HG03108 (cell line): ENCODE results near the gene TUBGCP3.
A peak's percentile ranks its signal among the peaks of the same experiment; 100 is the strongest.
"Not testable (repeated sequence)": the region's sequence is repeated elsewhere in the genome, so short reads cannot be mapped to it uniquely, and the experiment has no call there.

ENCODE experiments used
- ATAC-seq: cut with Tn5 transposase; IDR thresholded peaks from one replicate; pipeline ENCODE4 v1.9.1; 2021; ENCODE audit warnings: moderate library complexity; ENCODE audit not compliant: unreplicated experiment

The TUBGCP3 gene, protein sequence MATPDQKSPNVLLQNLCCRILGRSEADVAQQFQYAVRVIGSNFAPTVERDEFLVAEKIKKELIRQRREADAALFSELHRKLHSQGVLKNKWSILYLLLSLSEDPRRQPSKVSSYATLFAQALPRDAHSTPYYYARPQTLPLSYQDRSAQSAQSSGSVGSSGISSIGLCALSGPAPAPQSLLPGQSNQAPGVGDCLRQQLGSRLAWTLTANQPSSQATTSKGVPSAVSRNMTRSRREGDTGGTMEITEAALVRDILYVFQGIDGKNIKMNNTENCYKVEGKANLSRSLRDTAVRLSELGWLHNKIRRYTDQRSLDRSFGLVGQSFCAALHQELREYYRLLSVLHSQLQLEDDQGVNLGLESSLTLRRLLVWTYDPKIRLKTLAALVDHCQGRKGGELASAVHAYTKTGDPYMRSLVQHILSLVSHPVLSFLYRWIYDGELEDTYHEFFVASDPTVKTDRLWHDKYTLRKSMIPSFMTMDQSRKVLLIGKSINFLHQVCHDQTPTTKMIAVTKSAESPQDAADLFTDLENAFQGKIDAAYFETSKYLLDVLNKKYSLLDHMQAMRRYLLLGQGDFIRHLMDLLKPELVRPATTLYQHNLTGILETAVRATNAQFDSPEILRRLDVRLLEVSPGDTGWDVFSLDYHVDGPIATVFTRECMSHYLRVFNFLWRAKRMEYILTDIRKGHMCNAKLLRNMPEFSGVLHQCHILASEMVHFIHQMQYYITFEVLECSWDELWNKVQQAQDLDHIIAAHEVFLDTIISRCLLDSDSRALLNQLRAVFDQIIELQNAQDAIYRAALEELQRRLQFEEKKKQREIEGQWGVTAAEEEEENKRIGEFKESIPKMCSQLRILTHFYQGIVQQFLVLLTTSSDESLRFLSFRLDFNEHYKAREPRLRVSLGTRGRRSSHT

DNA sequence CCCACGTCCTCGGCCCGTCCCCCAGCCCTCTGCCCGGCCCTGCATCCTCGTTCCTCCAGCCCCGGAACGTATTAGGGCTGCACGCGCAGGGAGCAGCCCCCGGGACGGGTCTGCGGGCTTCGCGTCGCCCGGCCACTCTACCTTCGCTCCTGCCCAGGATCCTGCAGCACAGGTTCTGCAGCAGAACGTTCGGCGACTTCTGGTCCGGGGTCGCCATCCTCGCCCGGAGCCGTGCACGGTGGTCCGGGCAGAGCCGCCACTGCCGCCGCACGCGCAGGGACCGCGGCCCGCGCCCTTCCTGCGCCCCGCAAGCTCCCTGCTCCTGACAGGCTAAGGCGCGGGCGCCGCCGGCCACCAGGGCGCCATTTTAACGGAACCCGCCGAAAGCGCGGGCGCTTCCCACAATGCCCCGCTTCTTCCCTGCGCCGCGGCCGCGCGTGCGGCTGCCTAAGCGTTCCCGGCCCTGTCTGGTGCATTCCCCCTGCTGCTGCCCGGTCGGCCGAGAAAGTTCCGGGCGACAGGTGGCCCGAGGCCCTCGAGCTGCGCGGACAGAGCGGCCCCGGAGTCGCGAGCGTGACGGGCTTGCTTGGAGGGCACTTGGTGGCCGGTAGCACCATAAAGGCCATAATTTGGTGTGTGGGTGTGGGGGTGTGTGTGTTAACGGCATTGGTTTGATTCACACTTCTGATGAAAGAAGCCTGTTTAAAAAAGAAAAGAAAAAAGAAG lies at the start of gene TUBGCP3:
Gene TUBGCP3, minus strand, starts transcription at position 390 of the 726 bp plus-strand sequence. Its CDS starts 173 bp downstream, at position 217.
- ATAC-seq = peak; percentile 81

DNA sequence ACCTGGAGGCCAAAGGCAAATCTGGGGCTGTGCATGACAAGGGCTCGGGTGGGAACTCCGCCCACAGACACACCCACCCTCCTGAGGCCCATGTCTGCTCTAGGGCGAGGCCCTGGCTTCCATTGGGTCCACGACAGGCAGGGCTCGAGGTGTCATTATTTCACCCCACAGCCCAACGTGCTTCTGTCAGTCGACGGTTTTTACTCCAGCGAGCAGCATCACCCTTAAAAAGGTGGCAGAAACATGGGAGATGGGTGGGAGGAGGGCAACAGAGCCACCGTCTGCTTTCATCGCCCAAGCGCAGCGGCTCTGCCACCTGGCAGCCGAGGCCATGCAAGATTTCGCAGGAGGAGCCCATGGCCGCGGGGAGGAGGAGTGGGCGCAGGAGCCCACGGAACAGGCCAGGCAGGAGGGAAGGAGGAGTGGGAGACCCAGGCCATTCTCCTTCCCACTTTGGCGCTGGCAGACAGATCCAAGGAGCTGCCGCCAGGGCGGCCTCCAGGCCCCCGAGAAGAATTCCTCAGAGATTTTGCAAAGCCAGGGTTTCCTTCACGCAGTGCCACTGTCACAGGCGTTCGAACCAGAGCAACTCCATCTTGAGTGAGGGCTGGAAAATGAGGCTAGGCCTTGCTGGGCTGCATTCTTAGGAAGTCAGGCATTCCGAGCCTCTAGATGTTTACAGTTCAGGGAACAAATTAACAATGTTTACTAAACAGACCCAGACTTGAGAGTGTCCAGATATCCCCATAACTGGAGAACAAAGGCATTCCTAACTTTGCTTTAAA lies 49.3 kb upstream of the TUBGCP3 start:
- no peak for ATAC-seq

DNA sequence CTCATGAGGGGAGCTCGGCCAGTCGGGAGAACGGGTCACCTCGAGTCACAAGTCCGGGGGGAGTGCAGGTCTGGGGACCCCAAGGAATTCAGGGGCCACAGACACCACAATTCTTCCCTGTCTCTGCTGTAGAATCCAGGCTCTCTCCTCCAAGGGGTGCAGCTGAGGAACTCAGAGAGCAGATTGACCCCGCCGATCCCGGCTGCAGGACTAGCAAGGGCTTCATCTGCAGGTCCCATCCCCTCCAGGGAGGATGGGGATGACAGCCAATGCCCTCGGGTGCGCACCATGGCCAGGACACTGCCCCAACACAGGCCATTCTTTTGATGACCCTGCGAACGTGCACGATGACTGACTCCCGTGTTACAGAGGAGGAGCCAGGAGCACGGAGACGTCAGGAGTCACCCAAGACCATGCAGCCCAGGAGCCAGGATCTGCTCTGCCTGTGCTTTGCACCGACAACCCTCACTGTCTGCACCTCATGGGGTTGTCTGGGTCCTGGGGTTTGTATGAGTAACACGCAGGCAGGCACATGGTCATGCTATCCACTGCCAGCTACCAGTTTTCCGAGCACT lies 48.5 kb upstream of the TUBGCP3 start:
- no peak for ATAC-seq

DNA sequence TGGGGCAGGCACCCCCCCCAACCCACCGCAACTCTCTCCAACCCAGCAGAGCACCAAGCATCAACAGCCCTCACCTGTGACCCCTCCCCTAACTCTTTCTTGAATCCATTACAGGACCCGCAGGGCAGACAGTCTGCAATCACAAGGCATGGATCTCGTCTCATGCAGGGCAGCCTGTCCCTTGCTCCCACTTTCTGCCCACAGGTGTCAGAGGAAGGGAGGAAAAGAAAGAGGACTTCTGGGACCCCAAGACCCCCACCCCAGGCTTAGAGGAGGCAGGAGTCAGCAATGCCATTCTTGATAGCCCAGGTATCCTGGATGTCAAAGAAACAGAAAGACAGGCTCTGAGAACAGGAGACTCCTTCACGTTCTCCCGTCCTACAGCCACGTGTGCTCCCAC lies 47.4 kb upstream of the TUBGCP3 start:
- ATAC-seq = no peak

DNA sequence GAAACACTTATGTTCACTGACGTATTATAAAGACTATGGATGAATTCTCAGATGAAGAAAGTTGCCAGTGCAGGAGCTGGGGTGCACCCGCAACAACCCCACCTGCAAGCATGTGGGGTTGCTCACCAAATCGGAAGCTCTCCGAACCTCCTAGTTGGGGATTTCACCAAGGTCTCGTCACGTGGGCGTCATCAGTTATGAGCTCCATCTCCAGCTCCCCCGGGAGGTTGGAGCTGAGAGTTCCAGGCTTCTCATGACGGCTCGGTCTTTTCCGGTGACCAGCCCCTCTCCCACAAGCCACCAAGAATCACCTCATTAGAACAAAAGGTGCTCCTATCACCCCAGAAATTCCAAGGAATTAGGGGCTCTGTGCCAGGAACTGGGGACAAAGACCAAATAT lies 46.1 kb upstream of the TUBGCP3 start:
- ATAC-seq = no peak

DNA sequence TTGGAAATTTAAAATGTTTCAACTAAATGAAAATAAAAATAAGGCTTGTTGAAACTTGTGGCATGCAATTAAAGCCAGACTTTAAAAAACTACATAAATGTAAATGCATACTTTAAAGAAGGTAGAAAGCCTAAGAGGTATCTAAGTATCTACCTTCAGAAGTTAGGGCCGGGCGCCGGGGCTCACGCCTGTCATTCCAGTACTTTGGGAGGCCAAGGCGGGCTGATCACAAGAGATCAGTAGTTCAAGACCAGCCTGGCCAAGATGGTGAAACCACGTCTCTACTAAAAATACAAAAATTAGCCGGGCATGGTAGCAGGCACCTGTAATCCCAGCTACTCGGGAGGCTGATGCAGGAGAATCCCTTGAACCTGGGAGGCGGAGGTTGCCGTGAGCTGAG lies 42.3 kb upstream of the TUBGCP3 start:
- ATAC-seq = not testable (repeated sequence)

DNA sequence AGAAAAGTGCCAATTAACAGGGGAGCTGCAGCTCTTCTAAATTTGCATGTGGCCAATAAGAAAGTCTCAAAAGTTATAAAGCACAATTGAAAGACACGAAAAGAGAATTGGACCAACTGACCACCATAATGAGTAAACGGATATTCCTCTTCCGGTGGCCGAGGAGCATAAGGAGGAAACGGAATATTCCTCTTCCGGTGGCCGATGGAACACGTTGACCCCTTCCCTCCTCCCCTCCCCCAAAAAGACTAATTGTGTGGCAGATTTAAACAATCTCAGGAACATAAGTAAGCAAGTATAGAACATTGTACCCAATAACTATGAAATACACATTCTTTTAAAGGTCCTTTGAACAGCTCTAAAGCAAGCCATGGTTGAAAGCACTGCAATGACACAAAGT lies 41.2 kb upstream of the TUBGCP3 start:
- no peak for ATAC-seq

DNA sequence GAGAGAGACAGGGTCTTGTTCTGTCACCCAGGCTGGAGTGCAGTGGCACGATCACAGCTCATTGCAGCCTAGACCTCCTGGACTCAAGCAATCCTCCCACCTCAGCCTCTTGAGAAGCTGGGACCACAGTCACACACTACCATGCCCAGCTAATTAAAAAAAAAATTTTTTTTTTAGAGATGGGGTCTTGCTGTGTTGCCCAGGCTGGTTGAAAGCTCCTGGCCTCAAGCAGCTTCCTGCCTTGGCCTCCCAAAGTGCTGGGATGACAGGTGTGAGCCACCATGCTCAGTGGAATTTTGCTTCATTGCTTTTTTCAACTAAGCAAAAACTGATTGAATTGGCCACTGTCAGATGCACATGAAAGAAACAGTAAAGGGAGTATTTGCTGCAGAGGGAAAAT lies 39.7 kb upstream of the TUBGCP3 start:
- not testable (repeated sequence) for ATAC-seq

DNA sequence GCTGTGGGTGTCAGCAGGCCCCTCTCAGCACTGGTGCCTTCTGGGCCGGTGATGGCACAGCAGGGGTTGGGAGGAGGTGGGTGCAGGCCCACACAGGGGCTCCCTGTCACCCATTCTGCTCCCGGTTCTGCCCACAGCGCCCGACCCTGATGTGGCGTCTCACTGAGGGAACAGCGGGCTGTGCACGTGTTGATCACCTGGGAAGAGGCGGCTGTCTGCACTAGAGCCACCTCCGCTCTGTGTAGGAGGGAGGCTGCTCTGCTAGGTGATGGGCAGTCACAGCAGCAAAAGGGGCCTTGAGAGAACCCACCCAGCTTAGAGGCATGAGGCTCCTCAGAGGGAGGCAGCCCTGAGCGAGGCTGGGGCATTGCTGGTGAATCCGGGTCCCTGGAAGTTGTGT lies 39.2 kb upstream of the TUBGCP3 start:
- ATAC-seq = no peak

DNA sequence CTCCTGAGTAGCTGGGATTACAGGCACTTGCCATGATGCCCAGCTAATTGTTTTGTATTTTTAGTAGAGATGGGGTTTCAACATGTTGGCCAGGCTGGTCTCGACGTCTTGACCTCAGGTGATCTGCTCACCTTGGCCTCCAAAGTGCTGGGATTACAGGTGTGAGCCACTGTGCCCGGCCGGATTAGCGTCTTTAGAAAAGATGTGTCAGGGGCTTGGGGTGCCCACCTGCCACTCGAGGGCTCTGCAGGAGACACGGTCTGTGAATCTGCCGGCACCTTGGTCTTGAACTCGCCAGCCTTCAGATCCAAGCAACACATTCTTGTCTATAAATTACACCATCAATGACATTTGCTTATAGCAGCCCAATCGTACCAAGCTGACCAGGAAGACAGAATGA lies 38.8 kb upstream of the TUBGCP3 start:
- no peak for ATAC-seq

DNA sequence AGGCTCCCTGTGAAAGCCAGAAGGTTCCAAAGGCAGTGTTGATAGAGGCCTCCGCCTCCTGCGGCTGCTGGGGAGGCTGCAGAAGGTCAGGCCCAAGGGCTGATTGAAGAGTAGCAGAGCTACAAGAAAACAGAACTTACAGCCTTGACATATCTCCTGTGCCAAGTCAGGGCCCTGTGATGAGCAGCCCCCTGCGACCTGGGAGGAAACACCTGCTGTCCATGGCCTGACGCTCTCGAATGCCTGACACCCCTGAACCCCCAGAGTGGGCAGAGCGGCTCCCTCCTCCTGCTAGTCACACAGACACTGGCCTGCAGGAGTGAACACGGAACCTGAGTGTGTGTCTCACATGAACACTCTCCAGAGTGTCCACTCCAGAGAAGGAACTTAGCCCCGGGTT lies 38.2 kb upstream of the TUBGCP3 start:
- ATAC-seq = no peak

DNA sequence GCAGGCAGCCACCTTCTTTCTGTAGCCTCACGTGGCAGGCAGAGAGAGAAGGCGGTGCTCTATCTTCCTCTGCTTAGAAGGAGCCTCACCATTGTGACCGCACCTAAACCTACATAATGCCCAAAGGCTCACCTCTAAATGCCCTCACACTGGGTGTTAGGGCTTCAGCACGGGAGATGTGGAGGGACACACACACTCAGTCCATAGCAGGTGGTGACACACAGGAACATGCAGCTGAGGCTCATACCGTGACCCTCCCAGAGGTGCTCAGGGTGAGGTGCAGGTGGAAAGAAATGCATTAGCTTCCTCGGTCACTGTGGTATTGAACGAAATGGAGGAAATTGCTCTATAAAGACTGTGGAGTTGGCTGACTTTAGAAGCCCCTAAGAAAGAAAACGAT lies 37.7 kb upstream of the TUBGCP3 start:
- no peak for ATAC-seq

DNA sequence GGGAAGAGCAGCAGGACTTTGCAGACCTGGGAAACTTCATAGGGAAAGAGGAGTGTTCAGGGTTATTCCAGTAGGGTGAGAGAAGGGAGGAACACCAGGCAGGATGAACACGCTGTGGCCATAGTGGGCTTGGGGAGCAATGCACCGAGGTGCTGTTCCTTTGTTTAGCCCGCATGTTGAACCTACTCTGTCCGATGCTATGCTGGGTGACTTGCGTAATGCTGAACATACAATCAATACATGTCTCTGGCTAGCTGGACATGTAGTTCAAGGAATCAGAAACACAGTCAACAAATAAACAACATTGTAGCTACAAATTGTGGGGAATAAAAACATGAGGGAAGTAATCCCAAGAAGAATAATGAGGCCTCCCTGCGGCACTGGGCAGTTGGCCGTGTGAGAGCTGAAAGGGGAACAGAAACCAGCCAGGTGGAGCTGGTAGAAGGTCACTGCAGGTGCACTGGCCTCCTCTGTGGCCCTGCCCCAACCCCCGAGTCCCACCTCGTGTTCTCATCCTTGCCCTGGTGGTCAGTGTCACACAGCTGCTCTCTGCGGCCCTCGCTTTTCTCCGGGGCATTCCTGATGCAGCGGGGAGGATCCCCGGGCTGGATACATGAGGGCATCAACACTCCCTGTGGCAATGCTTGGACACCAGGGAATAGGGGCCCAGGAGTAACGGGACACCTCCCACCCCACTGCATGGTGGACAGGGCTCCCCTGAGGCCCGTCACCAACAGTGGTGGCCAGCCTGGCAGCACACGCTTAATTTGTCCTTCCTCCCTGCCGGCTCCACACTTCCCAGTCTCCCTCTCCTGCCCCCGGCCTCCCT lies 36.9 kb upstream of the TUBGCP3 start:
- ATAC-seq = no peak

DNA sequence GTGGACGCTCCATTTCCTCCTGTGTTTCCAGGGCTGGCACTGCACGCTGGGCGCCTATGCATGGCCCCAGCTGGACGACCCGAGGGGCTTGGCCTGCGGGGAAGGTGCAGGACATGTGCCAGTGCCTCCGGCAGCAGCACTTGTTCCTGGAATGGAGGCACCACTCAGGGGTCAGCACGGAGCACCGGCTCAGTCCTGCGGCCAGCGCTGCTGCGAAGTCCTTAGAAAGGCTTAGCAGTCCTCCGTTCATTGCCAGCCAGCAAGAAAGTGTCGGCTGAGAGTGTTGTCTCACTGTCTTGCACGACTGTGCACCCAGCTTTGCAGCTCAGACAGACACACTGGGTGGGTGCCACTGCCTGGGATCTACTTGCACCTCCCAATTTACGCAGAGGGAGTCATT lies 36.1 kb upstream of the TUBGCP3 start:
- ATAC-seq = no peak

DNA sequence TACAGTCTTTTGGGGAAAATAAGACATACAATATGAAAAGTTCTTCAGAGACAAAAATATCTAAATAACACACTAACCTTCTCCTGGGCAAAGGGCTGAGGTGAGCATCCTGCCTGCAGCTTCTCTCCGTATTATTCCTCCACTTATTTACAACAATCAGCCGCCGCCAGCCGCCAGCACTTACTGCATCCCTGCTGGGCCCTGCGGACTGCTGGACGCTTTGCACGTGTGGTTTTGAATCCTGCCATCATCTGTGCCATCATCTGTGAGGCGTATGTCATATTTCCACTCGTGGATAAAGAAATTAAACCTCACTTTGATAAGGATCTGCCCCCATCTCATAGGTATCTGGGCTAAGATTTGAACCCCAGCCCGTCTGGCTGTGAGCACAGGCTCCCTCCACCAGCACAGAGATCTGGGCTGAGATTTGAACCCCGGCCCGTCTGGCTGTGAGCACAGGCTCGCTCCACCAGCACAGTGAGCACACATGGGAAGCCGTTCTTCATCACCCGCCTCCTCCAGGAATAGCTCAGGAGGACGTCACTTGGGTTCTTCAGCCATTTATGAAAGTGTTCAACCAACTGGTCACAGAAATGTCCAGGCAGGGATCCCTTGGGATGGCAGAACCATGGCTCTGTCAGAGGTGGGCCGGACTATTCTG lies 35.2 kb upstream of the TUBGCP3 start:
- ATAC-seq = no peak

DNA sequence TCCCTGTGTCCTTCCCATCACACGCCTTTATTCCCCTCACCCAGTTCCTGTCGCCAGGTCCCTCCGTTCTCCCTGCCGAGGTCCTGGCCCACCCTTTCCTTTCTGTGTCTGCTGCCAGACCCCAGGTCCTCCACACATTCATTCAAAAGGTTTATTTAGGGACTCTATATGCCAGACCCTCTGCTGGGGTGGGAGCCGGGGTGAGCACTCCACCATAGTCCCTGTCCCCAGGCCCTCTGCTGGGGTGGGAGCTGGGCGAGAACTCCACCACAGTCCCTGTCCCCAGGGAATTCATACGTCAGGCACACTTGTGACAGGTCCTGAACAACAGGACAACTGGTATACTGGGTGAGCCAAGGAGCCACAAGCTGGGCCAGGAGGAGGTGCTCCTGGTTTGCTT lies 34.4 kb upstream of the TUBGCP3 start:
- ATAC-seq = no peak

DNA sequence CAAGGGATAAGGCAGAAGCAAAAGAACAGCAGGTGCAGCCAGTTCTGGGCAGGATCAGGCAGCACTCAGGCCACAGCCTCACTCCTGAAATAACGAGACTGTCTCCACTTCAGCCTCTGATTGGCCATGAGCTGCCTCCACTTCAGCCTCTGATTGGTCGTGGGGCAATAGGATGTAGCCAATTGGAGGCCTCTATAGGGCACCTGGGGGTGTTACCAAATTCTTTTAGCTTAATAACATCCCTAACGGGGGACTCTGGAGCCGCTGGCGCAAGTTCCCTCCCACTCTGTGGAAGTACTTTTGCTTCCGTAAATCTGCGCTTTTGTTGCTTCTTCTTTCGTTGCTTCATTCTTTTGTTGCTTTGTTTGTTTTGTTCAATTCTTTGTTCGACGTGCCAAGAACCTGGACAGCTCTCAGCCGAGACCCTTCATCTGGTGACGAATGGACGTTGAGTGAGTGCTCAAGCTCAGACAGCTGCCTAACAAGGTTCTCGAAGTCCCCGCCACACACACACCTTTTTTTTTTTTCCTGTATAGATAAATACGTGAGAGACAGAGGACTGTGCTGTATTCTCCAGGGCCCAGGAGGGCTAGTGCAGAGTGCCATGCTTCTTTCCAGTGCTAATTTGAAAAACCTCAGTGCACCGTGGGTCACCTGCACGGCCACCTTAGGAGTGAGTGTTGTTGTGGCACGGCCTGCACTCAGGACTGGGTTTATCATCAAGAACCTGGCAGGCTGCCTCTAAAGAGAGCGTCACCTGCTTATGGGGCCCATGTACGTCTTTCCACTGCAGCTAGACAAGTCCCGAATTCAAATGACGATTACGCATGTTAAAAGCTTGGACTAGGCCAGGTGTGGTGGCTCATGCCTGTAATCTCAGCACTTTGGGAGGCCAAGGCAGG lies 32.0 kb upstream of the TUBGCP3 start:
- no peak for ATAC-seq

DNA sequence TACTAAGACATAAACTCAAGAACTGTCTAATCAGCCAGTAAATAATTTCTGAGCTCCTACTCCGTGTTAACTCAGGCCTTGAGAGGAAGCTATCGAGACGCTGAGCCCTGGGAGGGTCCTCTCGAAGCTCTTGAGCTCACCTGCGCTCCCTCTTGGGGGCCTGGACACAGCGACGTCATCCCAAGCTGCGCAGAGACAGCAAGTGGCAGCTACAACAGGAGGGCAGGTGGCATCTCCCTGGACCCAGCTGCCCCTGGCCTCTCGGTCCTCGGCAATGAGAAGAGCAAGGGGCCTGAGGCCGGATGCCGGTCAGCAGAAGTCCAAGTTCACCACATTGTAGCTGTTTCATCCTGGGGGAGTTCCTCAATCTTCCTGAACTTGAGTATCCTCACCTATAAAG lies 30.5 kb upstream of the TUBGCP3 start:
- no peak for ATAC-seq
